Activated gamma-delta T cell treated with Interleukin-2 at 50 U/mL for 16 hours (primary cell): Measurements from ENCODE around the gene F10.

Source experiments
- DNase-seq: peaks from one replicate; pipeline ENCODE4 v3.0.0-alpha.2; 2020

The F10 gene

DNA sequence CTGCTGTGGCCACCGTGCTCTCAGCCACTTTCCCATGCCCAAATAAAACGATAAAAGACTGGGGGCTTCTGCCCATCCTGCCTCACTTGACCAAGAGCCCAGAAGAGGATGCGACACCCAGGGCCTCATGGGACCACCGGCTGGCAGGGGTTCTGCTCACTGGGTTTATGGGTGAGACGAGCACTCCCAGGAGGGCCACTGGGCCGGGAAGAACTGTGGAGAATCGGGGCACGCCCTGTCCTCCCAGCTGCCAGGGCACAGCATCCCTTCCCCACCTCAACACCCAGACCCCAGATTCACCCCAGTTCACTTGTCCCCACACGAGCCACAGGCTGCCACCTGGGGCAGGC, 4.7 kb upstream of the F10 start:
- DNase-seq, result no peak

DNA sequence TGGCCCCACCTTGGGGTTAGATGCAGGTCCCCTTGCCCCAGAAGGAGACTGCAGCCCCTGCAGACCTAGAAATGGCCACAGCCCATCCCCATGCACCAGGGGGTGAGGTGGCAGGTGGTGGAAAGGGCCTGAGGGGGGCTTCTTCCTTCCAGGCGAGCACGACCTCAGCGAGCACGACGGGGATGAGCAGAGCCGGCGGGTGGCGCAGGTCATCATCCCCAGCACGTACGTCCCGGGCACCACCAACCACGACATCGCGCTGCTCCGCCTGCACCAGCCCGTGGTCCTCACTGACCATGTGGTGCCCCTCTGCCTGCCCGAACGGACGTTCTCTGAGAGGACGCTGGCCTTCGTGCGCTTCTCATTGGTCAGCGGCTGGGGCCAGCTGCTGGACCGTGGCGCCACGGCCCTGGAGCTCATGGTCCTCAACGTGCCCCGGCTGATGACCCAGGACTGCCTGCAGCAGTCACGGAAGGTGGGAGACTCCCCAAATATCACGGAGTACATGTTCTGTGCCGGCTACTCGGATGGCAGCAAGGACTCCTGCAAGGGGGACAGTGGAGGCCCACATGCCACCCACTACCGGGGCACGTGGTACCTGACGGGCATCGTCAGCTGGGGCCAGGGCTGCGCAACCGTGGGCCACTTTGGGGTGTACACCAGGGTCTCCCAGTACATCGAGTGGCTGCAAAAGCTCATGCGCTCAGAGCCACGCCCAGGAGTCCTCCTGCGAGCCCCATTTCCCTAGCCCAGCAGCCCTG, 4.2 kb upstream of the F10 start:
- no peak for DNase-seq

DNA sequence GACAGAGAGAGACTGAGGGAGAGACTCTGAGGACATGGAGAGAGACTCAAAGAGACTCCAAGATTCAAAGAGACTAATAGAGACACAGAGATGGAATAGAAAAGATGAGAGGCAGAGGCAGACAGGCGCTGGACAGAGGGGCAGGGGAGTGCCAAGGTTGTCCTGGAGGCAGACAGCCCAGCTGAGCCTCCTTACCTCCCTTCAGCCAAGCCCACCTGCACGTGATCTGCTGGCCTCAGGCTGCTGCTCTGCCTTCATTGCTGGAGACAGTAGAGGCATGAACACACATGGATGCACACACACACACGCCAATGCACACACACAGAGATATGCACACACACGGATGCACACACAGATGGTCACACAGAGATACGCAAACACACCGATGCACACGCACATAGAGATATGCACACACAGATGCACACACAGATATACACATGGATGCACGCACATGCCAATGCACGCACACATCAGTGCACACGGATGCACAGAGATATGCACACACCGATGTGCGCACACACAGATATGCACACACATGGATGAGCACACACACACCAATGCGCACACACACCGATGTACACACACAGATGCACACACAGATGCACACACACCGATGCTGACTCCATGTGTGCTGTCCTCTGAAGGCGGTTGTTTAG, 3.3 kb upstream of the F10 start:
- no peak for DNase-seq

DNA sequence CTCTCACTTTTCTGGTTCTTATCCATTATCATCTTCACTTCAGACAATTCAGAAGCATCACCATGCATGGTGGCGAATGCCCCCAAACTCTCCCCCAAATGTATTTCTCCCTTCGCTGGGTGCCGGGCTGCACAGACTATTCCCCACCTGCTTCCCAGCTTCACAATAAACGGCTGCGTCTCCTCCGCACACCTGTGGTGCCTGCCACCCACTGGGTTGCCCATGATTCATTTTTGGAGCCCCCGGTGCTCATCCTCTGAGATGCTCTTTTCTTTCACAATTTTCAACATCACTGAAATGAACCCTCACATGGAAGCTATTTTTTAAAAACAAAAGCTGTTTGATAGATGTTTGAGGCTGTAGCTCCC, 2.8 kb upstream of the F10 start:
- DNase-seq, result no peak

DNA sequence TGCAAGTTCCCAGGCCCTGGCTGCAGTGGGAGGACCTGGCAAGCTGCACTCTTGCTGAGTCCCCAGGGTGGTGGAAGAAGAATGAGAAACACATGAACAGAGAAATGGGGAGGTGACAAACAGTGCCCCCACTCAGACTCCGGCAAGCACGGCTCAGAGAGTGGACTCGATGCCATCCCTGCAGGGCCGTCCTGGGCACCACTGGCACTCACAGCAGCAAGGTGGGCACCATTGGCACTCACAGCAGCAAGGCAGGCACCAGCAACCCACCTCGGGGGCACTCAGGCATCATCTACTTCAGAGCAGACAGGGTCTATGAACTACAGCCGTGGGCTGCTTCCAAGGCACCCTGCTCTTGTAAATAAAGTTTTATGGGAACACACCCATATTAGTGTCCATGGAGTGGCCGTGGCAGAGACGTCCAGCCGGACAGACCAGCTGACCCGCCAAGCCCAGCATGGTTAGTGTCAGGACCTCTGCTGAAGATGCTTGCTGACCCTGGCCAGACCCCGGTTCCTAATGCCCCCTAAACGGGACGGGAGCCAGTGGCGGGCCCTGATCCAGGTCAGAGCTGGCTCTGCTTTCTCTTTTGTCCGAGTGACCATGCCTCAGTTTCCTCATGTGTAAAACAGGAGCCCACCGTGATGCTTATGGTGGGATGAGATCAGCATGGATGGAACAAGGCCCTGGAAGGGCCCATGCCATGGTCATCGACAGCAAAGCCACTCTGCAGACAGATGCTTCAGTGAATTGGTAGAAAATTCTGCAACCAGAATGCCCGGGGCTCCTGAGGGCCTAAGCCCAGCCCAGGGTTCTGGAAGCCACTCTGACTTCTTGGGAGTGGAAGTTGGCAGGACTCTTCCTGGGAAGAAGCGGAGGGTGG, 2.1 kb upstream of the F10 start:
- no peak for DNase-seq

DNA sequence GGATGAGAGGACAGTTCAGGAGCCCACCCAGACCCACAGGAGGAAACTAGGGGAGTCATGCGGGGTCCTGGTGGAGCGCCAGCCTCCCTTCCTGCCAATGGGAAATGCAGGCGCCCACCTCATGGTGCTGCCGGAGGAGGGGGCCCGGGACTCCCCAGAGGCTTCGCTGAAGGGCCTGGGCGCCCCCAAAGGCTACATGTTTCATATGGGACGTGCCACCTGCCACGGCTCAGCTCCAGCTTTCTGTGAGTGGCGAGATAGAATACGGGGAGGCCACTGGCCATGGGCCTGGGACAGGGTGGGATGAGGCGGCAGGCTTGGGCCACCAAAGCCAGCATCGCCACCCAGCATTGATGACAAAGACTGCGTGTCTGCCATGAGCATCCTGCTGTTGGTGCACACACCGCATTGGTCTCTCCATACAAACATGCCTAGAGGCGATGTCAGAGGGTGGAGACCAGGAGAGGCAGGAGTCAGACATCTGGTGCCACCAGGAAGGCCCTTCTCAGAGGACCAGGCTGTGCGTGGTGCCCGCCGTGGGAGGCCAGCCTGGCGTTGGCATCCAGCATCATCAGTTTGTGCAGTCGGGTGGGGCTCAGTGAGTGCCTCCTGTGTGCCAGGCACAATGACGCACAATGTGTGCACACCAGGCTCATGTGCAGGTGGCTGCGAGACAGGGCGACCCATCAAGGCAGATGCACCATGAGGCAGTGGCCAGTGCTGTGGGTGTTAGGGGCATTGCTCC, 1.2 kb upstream of the F10 start:
- DNase-seq, result no peak

DNA sequence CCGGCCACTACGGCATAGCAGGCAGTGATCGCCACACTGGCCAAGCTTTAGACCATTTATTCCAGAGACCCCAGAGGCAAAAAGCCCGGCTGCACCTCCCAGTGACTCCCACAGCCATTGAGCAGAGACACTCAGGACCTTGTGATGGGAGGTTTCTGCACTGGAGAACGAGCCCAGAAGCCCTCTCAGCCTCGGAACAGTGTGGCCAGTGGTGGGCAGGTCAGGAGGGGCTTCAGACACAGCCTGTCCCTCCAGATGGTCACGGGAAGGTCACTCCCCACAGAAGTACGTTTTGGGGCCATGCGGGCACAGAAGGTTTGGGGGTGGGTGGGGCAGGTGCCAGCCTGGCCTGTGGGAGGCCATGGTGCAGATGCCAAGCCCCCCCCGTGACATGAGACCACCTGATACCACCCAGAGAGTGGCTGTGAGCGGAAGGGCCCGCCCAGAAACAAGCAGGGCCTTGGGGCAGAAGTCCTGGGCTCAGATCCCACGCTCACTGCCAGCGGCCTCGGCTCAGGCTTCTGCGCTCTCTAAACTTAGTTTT, 599 bp upstream of the F10 start:
- DNase-seq, result no peak

GRCh38 chr13:113123226-113124201, 915 bp downstream of the F10 start:
- DNase-seq, result no peak

DNA sequence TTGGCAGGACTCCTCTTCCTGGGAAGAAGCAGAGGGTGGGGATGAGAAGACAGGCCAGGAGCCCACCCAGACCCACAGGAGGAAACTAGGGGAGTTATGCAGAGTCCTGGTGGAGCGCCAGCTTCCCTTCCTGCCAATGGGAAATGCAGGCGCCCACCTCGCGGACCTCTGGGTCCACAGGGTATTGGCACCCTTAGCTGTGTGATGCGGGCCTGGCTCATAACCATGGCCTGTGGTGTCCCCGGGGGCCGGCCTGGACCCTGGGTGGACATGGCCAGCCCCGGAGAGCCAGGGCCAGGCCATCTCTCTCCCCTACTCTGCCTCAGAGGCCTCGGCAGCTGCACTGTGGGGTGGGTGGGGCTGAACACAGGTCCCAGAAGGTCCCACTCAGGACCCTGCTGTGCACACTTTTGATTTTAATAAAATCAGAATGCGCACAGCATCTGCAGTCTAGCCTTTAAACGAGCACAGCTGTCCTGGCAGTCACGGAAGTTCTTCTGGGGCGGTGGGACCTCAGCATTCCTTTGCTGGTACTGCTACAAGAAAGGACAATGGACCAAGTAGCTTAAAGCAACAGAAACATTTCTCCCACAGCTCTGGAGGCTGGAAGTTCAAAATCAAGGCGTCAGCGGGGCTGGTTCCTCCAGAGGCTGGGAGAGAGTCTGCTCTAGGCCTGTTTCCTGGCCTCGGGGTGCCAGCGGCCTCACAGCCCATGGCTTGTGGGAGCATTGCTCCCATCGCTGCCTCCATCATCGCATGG, 1.8 kb downstream of the F10 start:
- DNase-seq, result no peak

- no peak for DNase-seq
Observed at GRCh38 chr13:113125506-113126264, 3.1 kb downstream of the F10 start.

- no peak for DNase-seq
Observed at GRCh38 chr13:113126265-113127150, 3.9 kb downstream of the F10 start.

DNA sequence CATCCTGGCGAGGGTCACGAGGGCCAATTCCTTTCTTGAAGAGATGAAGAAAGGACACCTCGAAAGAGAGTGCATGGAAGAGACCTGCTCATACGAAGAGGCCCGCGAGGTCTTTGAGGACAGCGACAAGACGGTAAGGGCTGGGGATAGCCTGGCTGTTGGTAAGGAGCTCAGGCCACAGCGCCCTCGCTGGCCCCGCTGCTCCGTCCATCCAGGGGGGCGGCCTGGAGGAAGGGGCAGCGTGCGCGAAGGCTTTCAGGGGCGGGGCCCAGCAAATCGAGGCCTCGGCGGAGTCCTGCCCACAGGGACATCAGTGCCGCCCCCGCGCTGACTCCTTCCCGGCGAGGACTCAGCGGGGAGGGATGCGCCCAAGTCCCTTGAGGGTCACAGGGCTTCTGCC, 6.9 kb downstream of the F10 start:
- DNase-seq, result no peak

DNA sequence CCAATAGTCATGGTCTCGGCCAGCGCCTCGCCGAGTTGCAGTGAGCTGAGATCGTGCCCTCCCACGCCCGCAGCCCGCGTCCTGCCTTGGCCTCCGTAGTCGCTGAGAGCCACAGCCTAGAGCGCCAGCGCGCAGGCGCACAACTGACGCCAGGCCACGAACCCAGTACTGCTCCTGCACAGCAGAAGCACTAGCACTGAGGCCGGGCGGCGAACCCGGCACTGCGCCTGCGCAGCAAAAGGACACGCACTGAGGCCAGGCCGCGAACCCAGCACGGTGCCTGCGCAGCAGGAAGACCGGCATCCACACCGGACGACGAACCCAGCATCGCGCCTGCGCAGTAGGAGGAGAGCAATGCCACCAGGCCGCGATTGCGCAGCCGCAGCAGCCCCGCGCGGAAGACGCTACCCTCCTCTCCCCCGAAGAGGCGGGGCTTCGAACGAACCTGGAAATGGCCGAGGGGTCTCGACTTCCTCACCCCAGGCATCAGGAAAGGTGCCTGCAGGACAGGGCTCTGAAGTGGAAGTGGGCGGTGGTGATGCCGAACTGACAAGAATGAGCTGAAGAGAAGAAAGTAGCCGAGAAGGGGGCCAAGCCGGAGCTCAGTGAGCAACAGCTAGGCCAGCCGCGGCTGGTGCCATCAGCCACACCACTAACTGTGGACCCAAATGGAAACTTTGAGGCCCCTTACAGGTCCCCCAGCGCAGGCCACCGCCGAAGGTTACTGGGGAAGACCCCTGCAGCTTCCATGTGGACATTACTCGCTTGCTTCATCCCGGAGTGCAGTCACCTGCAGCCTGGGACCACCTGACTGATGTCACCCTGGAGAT, 7.5 kb downstream of the F10 start:
- no peak for DNase-seq

DNA sequence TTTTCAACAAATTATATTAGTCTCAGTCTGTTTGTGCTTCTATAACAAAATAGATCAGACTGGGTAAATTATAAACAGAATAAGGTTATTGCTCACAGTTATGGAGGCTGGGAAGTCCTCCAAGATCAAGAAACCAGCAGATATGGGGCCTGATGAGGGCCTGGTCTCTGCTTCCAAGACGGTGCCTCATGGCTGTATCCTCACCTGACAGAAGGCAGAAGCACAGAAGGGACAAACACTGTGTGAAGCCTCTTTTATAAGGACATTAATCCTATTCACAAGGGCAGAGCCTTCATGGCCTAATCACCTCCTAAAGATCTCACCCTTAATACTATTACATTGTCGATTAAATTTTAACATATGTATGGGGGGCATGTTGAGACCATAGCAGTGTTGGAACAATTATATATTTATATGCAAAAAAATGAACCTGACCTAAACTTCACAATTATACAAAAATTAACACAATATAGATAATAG, 12.7 kb downstream of the F10 start:
- no peak for DNase-seq

DNA sequence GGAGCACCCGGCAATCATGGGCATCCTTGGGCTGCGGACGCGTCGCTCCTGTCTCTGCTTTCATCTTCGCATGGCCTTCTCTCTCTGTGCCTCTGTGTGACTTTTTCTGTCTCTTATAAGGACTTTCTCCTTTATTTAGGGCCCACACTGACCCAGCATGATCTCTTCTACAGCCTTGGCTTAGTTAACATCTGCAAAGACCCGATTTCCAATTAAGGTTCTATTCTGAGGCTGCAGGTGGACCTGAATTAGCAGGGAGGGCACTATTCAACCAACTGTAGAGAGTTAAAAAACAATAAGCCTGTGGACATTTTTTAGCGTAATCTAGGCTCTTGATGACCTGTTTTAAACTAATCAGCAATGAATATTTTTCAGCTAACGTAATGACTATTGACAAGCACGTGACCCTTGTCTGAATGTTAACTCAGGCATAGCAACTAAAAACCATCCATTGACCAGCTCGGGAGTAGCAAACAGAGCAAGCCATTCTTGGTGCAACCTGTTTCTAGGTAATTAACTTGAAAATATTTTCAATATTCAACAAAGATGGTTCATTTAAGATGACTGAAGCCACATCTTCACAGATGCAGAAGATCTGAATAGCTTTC, 15.2 kb downstream of the F10 start:
- DNase-seq, result no peak

DNA sequence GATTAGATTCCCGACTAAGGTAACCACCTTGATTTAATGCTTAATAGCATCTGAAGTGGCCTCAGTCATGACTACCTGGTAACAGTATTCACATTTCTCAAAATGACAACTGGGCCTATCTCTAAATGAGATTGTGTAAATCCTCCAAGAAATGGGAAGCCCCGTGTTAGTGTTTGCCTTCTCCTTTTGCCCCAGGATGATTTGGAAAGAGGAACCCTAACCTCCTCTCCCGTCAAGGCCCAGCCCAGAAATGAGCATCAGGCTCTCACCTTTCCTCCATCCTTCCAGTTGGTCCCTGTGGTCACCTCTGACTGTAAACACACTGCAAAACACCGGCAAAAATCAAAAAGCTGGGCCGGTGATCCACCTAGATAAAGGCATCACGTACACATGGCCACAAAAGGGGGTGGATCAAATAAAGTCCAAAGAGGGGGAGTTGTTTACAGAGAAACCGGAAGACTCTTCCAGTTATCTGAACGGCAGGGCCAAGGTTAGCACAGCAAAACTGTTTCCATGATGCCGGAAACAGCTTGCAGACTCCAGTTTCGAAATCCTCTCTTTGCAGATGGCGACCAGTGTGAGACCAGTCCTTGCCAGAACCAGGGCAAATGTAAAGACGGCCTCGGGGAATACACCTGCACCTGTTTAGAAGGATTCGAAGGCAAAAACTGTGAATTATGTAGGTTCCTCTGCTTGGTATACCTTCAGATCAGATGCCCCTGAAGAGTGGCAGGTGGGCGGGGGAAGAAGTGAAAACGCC, 16.4 kb downstream of the F10 start:
- DNase-seq, result no peak

- no peak for DNase-seq
Observed at GRCh38 chr13:113139577-113139976, 17.0 kb downstream of the F10 start.
